ENCODE data around the gene DNAH8.

Gene DNAH8

GRCh38 chr6:38715016-38715689 lies at the start of gene DNAH8:
Gene DNAH8 (plus strand): TSS chr6:38715311. CDS start chr6:38722810, 7,499 bp downstream.
- in situ Hi-C loops (cut with MboI; ENCODE audit: low pct_unique_long_range_greater_than_20kb, low sequenced_read_pairs): no loop called here
- no peak for DNase-seq

- peak; percentile 60 for DNase-seq
- in situ Hi-C loops (cut with MboI; ENCODE audit: low pct_unique_long_range_greater_than_20kb, low sequenced_read_pairs): no loop called here
Measured at GRCh38 chr6:38671885-38672467, 43.1 kb upstream of the DNAH8 start.

- in situ Hi-C loops (cut with MboI; ENCODE audit: low pct_unique_long_range_greater_than_20kb, low sequenced_read_pairs): no loop called here
- peak; percentile 88 for DNase-seq
Measured at GRCh38 chr6:38673397-38674165, 41.5 kb upstream of the DNAH8 start.

GRCh38 chr6:38676236-38676973 lies 38.7 kb upstream of the DNAH8 start:
- DNase-seq: no peak
- in situ Hi-C loops (cut with MboI; ENCODE audit: low pct_unique_long_range_greater_than_20kb, low sequenced_read_pairs): no loop called here

- in situ Hi-C loops (cut with MboI; ENCODE audit: low pct_unique_long_range_greater_than_20kb, low sequenced_read_pairs): no loop called here
- no peak for DNase-seq
Measured at GRCh38 chr6:38676974-38677544, 38.1 kb upstream of the DNAH8 start.

- in situ Hi-C loops (cut with MboI; ENCODE audit: low pct_unique_long_range_greater_than_20kb, low sequenced_read_pairs): no loop called here
- DNase-seq: no peak
Measured at GRCh38 chr6:38678178-38678760, 36.8 kb upstream of the DNAH8 start.

GRCh38 chr6:38679668-38680067 lies 35.4 kb upstream of the DNAH8 start:
- DNase-seq: no peak
- in situ Hi-C loops (cut with MboI; ENCODE audit: low pct_unique_long_range_greater_than_20kb, low sequenced_read_pairs): no loop called here

- in situ Hi-C loops (cut with MboI; ENCODE audit: low pct_unique_long_range_greater_than_20kb, low sequenced_read_pairs): no loop called here
- DNase-seq: no peak
Measured at GRCh38 chr6:38681850-38682249, 33.3 kb upstream of the DNAH8 start.

GRCh38 chr6:38684237-38684636 lies 30.9 kb upstream of the DNAH8 start:
- DNase-seq: no peak
- in situ Hi-C loops (cut with MboI; ENCODE audit: low pct_unique_long_range_greater_than_20kb, low sequenced_read_pairs): no loop called here

- no peak for DNase-seq
- in situ Hi-C loops (cut with MboI; ENCODE audit: low pct_unique_long_range_greater_than_20kb, low sequenced_read_pairs): no loop called here
Measured at GRCh38 chr6:38684904-38685303, 30.2 kb upstream of the DNAH8 start.

- in situ Hi-C loops (cut with MboI; ENCODE audit: low pct_unique_long_range_greater_than_20kb, low sequenced_read_pairs): no loop called here
Measured at GRCh38 chr6:38686270-38687042, 28.7 kb upstream of the DNAH8 start.

GRCh38 chr6:38687043-38687353 lies 28.1 kb upstream of the DNAH8 start:
- in situ Hi-C loops (cut with MboI; ENCODE audit: low pct_unique_long_range_greater_than_20kb, low sequenced_read_pairs): no loop called here
- no peak for DNase-seq

More at GRCh38 chr6:38686270-38687042, 28.7 kb upstream of the DNAH8 start:
- DNase-seq: no peak

GRCh38 chr6:38687549-38687948 lies 27.6 kb upstream of the DNAH8 start:
- in situ Hi-C loops (cut with MboI; ENCODE audit: low pct_unique_long_range_greater_than_20kb, low sequenced_read_pairs): no loop called here
- DNase-seq: no peak

- in situ Hi-C loops (cut with MboI; ENCODE audit: low pct_unique_long_range_greater_than_20kb, low sequenced_read_pairs): no loop called here
- no peak for DNase-seq
Measured at GRCh38 chr6:38688579-38689087, 26.5 kb upstream of the DNAH8 start.

GRCh38 chr6:38695227-38695900 lies 19.7 kb upstream of the DNAH8 start:
- in situ Hi-C loops (cut with MboI; ENCODE audit: low pct_unique_long_range_greater_than_20kb, low sequenced_read_pairs): no loop called here

GRCh38 chr6:38695933-38696332 lies 19.2 kb upstream of the DNAH8 start:
- DNase-seq: no peak
- in situ Hi-C loops (cut with MboI; ENCODE audit: low pct_unique_long_range_greater_than_20kb, low sequenced_read_pairs): no loop called here

More at GRCh38 chr6:38695227-38695900, 19.7 kb upstream of the DNAH8 start:
- DNase-seq: no peak

GRCh38 chr6:38696345-38696744 lies 18.8 kb upstream of the DNAH8 start:
- in situ Hi-C loops (cut with MboI; ENCODE audit: low pct_unique_long_range_greater_than_20kb, low sequenced_read_pairs): no loop called here
- DNase-seq: no peak

- in situ Hi-C loops (cut with MboI; ENCODE audit: low pct_unique_long_range_greater_than_20kb, low sequenced_read_pairs): no loop called here
- DNase-seq: no peak
Measured at GRCh38 chr6:38697846-38698245, 17.3 kb upstream of the DNAH8 start.
